C4-2B (cell line): ENCODE data around the gene GLB1L3.

Source experiments
- ZFX ChIP-seq: fragments of 450-650 bp; IDR thresholded peaks from 2 replicates; pipeline ENCODE4 v1.6.1; 2017
- TF ChIP-seq, protein P1 (sequence below): fragments of 450-650 bp; conservative IDR thresholded peaks from 2 replicates; pipeline ENCODE4 v1.5.1; 2017; ENCODE audit warnings: mild to moderate bottlenecking

DNA sequence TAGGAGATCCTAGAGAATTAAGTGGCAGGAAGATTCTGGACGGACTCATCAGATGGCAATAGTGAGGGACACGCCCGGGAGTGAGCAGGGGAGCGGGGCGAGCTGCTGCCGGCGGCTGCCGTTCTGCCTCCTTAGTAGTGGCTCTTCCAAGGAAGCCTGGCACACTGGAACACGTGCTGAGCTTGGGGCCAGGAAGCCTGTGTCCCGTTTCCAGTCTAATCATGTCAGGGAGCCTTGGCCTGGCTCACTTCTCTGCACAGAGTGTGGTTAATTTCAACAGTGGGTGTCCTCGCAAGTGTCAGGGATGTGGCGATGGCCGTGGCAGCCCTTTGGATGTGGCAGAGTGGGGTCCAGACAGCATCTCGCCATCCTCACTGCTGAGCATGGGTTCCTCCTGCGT lies 16.5 kb downstream of the GLB1L3 start:
- TF ChIP-seq, protein P1, sequence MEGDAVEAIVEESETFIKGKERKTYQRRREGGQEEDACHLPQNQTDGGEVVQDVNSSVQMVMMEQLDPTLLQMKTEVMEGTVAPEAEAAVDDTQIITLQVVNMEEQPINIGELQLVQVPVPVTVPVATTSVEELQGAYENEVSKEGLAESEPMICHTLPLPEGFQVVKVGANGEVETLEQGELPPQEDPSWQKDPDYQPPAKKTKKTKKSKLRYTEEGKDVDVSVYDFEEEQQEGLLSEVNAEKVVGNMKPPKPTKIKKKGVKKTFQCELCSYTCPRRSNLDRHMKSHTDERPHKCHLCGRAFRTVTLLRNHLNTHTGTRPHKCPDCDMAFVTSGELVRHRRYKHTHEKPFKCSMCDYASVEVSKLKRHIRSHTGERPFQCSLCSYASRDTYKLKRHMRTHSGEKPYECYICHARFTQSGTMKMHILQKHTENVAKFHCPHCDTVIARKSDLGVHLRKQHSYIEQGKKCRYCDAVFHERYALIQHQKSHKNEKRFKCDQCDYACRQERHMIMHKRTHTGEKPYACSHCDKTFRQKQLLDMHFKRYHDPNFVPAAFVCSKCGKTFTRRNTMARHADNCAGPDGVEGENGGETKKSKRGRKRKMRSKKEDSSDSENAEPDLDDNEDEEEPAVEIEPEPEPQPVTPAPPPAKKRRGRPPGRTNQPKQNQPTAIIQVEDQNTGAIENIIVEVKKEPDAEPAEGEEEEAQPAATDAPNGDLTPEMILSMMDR: no peak
- no peak for TF ChIP-seq ZFX
